ENCODE data around the gene CYP3A7. TPM values are rescaled to one million over a fixed set of nuclear protein-coding genes. Genes with fewer than 3 reads are reported as not detected.
A peak's percentile ranks its signal among the peaks of the same experiment; 100 is the strongest.
"Not testable (repeated sequence)": the region's sequence is repeated elsewhere in the genome, so short reads cannot be mapped to it uniquely, and the experiment has no call there.

Gene CYP3A7
- total RNA-seq, 2 donors from 2014 or later, result not detected

DNA sequence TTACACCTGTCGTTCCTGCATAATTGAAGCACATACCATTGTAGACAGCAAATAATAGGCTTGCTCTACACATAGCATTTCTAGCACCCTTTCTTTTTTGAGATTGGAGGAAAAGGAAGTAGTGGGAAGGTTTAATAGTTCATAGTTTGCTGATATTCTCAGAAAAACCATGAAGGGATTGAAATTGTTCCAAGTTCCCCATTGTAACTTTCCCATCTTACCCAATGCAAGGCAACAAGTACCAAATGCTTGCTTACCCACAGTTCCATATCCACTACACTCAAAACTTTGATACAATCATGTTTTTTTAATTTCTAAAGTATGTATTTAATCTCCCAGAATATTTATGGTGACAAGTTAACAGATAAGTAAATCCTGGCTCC, 69.0 kb downstream of the CYP3A7 start:
- peaks cover 0 to 15% of the 10 kb centered on the region in 2 donors for H3K36me3 Mint-ChIP-seq (ENCODE audit: insufficient read depth in 2 of 2)
- H3K27ac Mint-ChIP-seq, result no peak overlapping the region
- no peaks in the 10 kb centered on the region for H3K9me3 Mint-ChIP-seq
- peaks cover 18% of the 10 kb centered on the region for H3K4me1 Mint-ChIP-seq (ENCODE audit: low read depth)
- no peaks in the 10 kb centered on the region for H3K27me3 Mint-ChIP-seq (ENCODE audit: low read depth)
- DNase-seq, result no peak
- no peak overlapping the region for H3K4me3 Mint-ChIP-seq
- ATAC-seq (replicated peaks in 1 of 2), result no peak

DNA sequence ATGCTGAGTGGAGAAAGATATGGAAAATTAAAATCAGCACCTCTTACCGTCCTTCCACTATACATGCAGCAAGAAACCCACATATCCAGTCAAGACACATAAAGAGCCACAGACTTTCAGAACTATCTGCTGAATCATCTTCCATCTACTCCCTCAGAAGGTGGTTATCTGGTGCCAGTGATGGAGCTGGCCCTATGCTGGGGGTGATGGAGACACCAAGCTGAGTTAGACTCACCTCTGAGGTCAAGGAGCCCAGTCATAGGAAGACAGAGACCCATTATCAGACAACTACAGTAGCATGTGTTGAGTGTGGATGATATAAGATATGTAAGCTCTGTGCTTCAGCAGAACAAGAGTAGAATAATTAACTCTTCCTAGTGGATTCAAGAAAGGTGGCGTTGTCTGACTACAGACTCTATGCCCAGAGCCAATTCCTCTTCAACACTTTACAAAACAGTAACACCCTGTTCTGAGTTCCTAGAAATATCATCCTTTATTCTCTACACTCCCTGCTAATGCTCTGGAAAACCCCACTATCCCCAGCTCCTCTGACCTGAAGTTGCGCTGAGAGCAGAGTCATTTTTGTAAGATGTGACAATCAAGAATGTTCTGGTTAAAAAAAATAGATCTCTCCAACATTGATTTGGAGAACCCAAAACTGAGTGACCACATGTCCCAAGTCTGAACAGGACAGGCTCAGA, 69.5 kb downstream of the CYP3A7 start:
- Mint-ChIP-seq H3K27me3 (ENCODE audit: low read depth) (no peaks in the 10 kb centered on the region), H3K4me1 (ENCODE audit: low read depth) (peaks cover 18% of the 10 kb centered on the region), H3K27ac (no peak overlapping the region), H3K4me3 (no peak overlapping the region), H3K36me3 (ENCODE audit: insufficient read depth in 2 of 2) (peaks cover 0 to 16% of the 10 kb centered on the region in 2 donors), H3K9me3 (no peaks in the 10 kb centered on the region)
- peak; percentile 18 to 31 for DNase-seq
- peak; percentile 98 for ATAC-seq (replicated peaks in 1 of 2)

DNA sequence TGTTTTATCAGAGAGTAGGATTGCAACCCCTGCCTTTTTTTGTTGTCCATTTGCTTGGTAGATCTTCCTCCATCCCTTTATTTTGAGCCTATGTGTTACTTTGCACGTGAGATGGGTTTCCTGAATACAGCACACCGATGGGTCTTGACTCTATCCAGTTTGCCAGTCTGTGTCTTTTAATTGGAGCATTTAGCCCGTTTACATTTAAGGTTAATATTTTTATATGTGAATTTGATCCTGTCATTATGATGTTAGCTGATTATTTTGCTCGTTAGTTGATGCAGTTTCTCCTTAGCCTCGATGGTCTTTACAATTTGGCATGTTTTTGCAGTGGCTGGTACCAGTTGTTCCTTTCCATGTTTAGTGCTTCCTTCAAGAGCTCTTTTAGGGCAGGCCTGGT, 77.1 kb downstream of the CYP3A7 start:
- H3K27me3 Mint-ChIP-seq (ENCODE audit: low read depth); H3K27ac Mint-ChIP-seq; ATAC-seq (replicated peaks in 1 of 2); H3K4me3 Mint-ChIP-seq; H3K4me1 Mint-ChIP-seq (ENCODE audit: low read depth); DNase-seq; H3K9me3 Mint-ChIP-seq: not testable (repeated sequence)
- peaks cover 11 to 28% of the 10 kb centered on the region in 2 donors for H3K36me3 Mint-ChIP-seq (ENCODE audit: insufficient read depth in 2 of 2)

Other genes with a start within 250 kb of the CYP3A7 start
- gene ZNF394, start 234.9 kb downstream of the CYP3A7 start, total RNA-seq, result 10 to 100 TPM; 28.2 to 36.5 TPM
- 1 to 10 TPM; 9.3 to 9.9 TPM for gene ZKSCAN5, start 230.5 kb downstream of the CYP3A7 start, total RNA-seq
- gene FAM200A, start 183.1 kb downstream of the CYP3A7 start, total RNA-seq, result 1 to 10 TPM; 4.7 to 7.1 TPM
- gene ZNF655, start 176.6 kb downstream of the CYP3A7 start, total RNA-seq, result 10 to 100 TPM; 87.8 to 94.1 TPM
- 1 to 10 TPM; 2.5 to 4.3 TPM for gene TMEM225B, start 136.9 kb downstream of the CYP3A7 start, total RNA-seq
- gene ZSCAN25, start 118.2 kb downstream of the CYP3A7 start, total RNA-seq, result 10 to 100 TPM; 32.4 to 35.6 TPM
- gene CYP3A5, start 55.2 kb downstream of the CYP3A7 start, total RNA-seq, result under 1 TPM in 1 of 2 donors, not detected in 1; 0.36 TPM
- not detected for gene CYP3A4, start 49.0 kb upstream of the CYP3A7 start, total RNA-seq
- under 1 TPM; 0.17 to 0.32 TPM for gene CYP3A43, start 92.8 kb upstream of the CYP3A7 start, total RNA-seq
- under 1 TPM; 0.46 to 0.53 TPM for gene OR2AE1, start 141.8 kb upstream of the CYP3A7 start, total RNA-seq
- 10 to 100 TPM; 34.9 to 38.2 TPM for gene TRIM4, start 184.3 kb upstream of the CYP3A7 start, total RNA-seq
- 1 to 10 TPM in 1 of 2 donors, under 1 TPM in 1; 0.58 to 1.7 TPM for gene GJC3, start 194.4 kb upstream of the CYP3A7 start, total RNA-seq
- not detected for gene AZGP1, start 240.8 kb upstream of the CYP3A7 start, total RNA-seq

All from activated T-cell treated with anti-CD3 and anti-CD28 coated beads, Interleukin-2, amount 50 U/mL, for 72 hours (primary cell).